ENCODE results near the gene GALNT13.

- no peak for TF ChIP-seq CTCF (IDR thresholded peaks at IDR 0.05)
- TF ChIP-seq POLR2A (IDR thresholded peaks at IDR 0.05), result no peak
These were observed 502.7 kb downstream of the GALNT13 start for GRCh38 chr2:154374416-154374815.

Data from testis (tissue), 2 donors.